ENCODE results near the gene NOTCH3. TPM values are rescaled to one million over a fixed set of nuclear protein-coding genes. Genes with fewer than 3 reads are reported as not detected.

Gene NOTCH3
- total and polyA plus RNA-seq, 4 donors = 0.49 to 3.7 (median 2.9) TPM

GRCh38 chr19:15238639-15239155 is 37.9 kb upstream of the NOTCH3 start:
- Histone ChIP-seq H3K9ac (ENCODE audit: low read depth in 1 of 2, low read length in 2 of 2) (no peak overlapping the region), H3K27ac (ENCODE audit: low read depth in 1 of 2, low read length in 2 of 2) (no peak overlapping the region), H3K36me3 (ENCODE audit: control insufficient read depth in 4 of 4, insufficient read depth in 3 of 4, low read depth in 1 of 4, low read length in 3 of 4) (peaks cover 13 to 67% (median 32%) of the 10 kb centered on the region in 4 donors), H3K9me3 (ENCODE audit: control insufficient read depth in 4 of 4, low read length in 3 of 4) (no peaks in the 10 kb centered on the region), H3K4me3 (ENCODE audit: low read depth in 1 of 3, low read length in 3 of 3) (no peak overlapping the region), H3K4me1 (ENCODE audit: control insufficient read depth in 4 of 4, insufficient read depth in 4 of 4, low read length in 3 of 4) (no peaks in the 10 kb centered on the region), H3K27me3 (ENCODE audit: control insufficient read depth in 4 of 4, insufficient read depth in 4 of 4, low read length in 3 of 4) (no peaks in the 10 kb centered on the region)
- TF ChIP-seq SP1 (IDR thresholded peaks at IDR 0.05) (no peak), JUND (IDR thresholded peaks at IDR 0.05) (no peak), RAD21 (IDR thresholded peaks at IDR 0.05) (no peak), GABPA (IDR thresholded peaks at IDR 0.05 in 1 of 2, conservative IDR thresholded peaks at IDR 0.05 in 1 of 2) (no peak), CTCF (IDR thresholded peaks at IDR 0.05; ENCODE audit: low read depth, low read length, missing input control) (no peak), FOXA1 (IDR thresholded peaks at IDR 0.05) (no peak), NR2F2 (IDR thresholded peaks at IDR 0.05) (no peak), REST (IDR thresholded peaks at IDR 0.05) (no peak), YY1 (IDR thresholded peaks at IDR 0.05) (no peak), HNF4G (IDR thresholded peaks at IDR 0.05) (no peak), ZBTB33 (IDR thresholded peaks at IDR 0.05) (no peak), HNF4A (conservative IDR thresholded peaks at IDR 0.05) (no peak), FOXA2 (IDR thresholded peaks at IDR 0.05) (no peak), MAX (IDR thresholded peaks at IDR 0.05) (no peak)
- 95% methylated on average over 29 of the region's 29 CpGs for WGBS
- DNase-seq (ENCODE audit: low spot score) = no peak

- Histone ChIP-seq H3K36me3 (ENCODE audit: control insufficient read depth in 4 of 4, insufficient read depth in 3 of 4, low read depth in 1 of 4, low read length in 3 of 4) (peaks cover 13 to 62% (median 29%) of the 10 kb centered on the region in 4 donors), H3K27me3 (ENCODE audit: control insufficient read depth in 4 of 4, insufficient read depth in 4 of 4, low read length in 3 of 4) (no peaks in the 10 kb centered on the region), H3K9me3 (ENCODE audit: control insufficient read depth in 4 of 4, low read length in 3 of 4) (no peaks in the 10 kb centered on the region), H3K4me1 (ENCODE audit: control insufficient read depth in 4 of 4, insufficient read depth in 4 of 4, low read length in 3 of 4) (no peaks in the 10 kb centered on the region), H3K27ac (ENCODE audit: low read depth in 1 of 2, low read length in 2 of 2) (no peak overlapping the region), H3K9ac (ENCODE audit: low read depth in 1 of 2, low read length in 2 of 2) (no peak overlapping the region), H3K4me3 (ENCODE audit: low read depth in 1 of 3, low read length in 3 of 3) (no peak overlapping the region)
- 93% methylated on average over 42 of the region's 42 CpGs for WGBS
- TF ChIP-seq ZBTB33 (IDR thresholded peaks at IDR 0.05) (no peak), RAD21 (IDR thresholded peaks at IDR 0.05) (no peak), YY1 (IDR thresholded peaks at IDR 0.05) (no peak), NR2F2 (IDR thresholded peaks at IDR 0.05) (no peak)
- no peak for DNase-seq (ENCODE audit: low spot score)
These were observed 37.2 kb upstream of the NOTCH3 start for GRCh38 chr19:15237759-15238638.

Measured in liver (tissue), 9 donors.